Mucosa of rectum (tissue), 2 donors: ENCODE data around the gene H19.

ENCODE experiments used
- H3K27ac ChIP-seq, 2 donors: one replicate each; pipeline ENCODE4 v1.7.0; 2013; ENCODE audit warnings: inconsistent platforms in 2 of 2, low read depth in 2 of 2, low read length in 2 of 2
- H3K27me3 ChIP-seq, 2 donors: one replicate each; pipeline ENCODE4 v1.7.0; 2013; ENCODE audit warnings: low read length in 2 of 2; ENCODE audit not compliant: control insufficient read depth in 2 of 2, insufficient read depth in 2 of 2
- H3K36me3 ChIP-seq, 2 donors: one replicate each; pipeline ENCODE4 v1.7.0; 2013; ENCODE audit warnings: low read length in 2 of 2; ENCODE audit not compliant: control insufficient read depth in 2 of 2, insufficient read depth in 2 of 2
- H3K4me1 ChIP-seq, 2 donors: one replicate each; pipeline ENCODE4 v1.7.0; 2013; ENCODE audit warnings: low read length in 2 of 2, mild to moderate bottlenecking in 1 of 2; ENCODE audit not compliant: control insufficient read depth in 2 of 2, insufficient read depth in 2 of 2
- H3K4me3 ChIP-seq, 2 donors: one replicate each; pipeline ENCODE4 v1.7.0; 2013; ENCODE audit warnings: low read length in 2 of 2
- H3K9ac ChIP-seq, 2 donors: one replicate each; pipeline ENCODE4 v1.7.0; 2013; ENCODE audit warnings: low read length in 2 of 2, low read depth in 1 of 2, mild to moderate bottlenecking in 1 of 2
- H3K9me3 ChIP-seq, 2 donors: one replicate each; pipeline ENCODE4 v1.7.0; 2013; ENCODE audit warnings: low read length in 2 of 2; ENCODE audit not compliant: control insufficient read depth in 2 of 2
- donor health status: healthy.
- donor health status: Normal muscosa, but diverticular disease.

Gene H19

GRCh38 chr11:1988174-1988573 lies 9.5 kb downstream of the H19 start:
- Histone ChIP-seq H3K9me3 (no peaks in the 10 kb centered on the region), H3K9ac (no peak overlapping the region), H3K4me3 (no peak overlapping the region), H3K27ac (no peak overlapping the region), H3K36me3 (no peaks in the 10 kb centered on the region), H3K27me3 (no peaks in the 10 kb centered on the region), H3K4me1 (no peaks in the 10 kb centered on the region)

- Histone ChIP-seq H3K27ac (no peak overlapping the region), H3K9ac (no peak overlapping the region), H3K27me3 (no peaks in the 10 kb centered on the region), H3K9me3 (no peaks in the 10 kb centered on the region), H3K4me3 (no peak overlapping the region), H3K36me3 (no peaks in the 10 kb centered on the region), H3K4me1 (no peaks in the 10 kb centered on the region)
Measured at GRCh38 chr11:1987024-1987423, 10.6 kb downstream of the H19 start.

- Histone ChIP-seq H3K9me3 (no peaks in the 10 kb centered on the region), H3K4me3 (no peak overlapping the region), H3K27me3 (no peaks in the 10 kb centered on the region), H3K9ac (no peak overlapping the region), H3K36me3 (no peaks in the 10 kb centered on the region), H3K27ac (no peak overlapping the region), H3K4me1 (no peaks in the 10 kb centered on the region)
Measured at GRCh38 chr11:1983601-1983961, 14.1 kb downstream of the H19 start.

- Histone ChIP-seq H3K9me3 (no peaks in the 10 kb centered on the region), H3K4me3 (no peak overlapping the region), H3K9ac (no peak overlapping the region), H3K4me1 (no peaks in the 10 kb centered on the region), H3K27ac (no peak overlapping the region), H3K36me3 (no peaks in the 10 kb centered on the region), H3K27me3 (no peaks in the 10 kb centered on the region)
Measured at GRCh38 chr11:1982873-1983600, 14.6 kb downstream of the H19 start.

DNA sequence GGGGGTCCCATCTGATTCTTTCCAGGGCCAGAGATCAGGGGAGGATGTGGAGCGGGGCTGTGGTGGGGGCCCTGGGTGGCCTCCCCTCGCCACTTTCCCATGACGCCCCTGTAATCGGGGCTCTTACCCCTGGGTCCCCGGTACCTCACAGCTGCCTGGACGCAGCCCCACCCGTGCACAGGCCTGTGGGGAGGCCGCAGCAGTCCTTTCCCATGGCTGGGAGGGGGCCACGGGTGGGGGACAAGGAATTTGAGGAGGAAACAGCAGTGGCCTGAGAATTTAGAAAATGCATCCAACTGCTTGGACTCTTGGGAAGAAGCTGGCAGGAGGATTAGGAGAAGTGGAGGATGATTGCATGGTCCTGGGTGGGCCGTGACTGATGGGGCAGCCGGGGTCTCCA lies 18.0 kb downstream of the H19 start:
- Histone ChIP-seq H3K9ac (no peak overlapping the region), H3K27me3 (no peaks in the 10 kb centered on the region), H3K4me1 (no peaks in the 10 kb centered on the region), H3K36me3 (no peaks in the 10 kb centered on the region), H3K9me3 (no peaks in the 10 kb centered on the region), H3K27ac (no peak overlapping the region), H3K4me3 (no peak overlapping the region)

- H3K9ac ChIP-seq: no peak overlapping the region
- H3K4me1 ChIP-seq: no peaks in the 10 kb centered on the region
- H3K27ac ChIP-seq: no peak overlapping the region
- no peaks in the 10 kb centered on the region for H3K27me3 ChIP-seq
- H3K36me3 ChIP-seq: no peaks in the 10 kb centered on the region
- no peak overlapping the region for H3K4me3 ChIP-seq
- H3K9me3 ChIP-seq: no peaks in the 10 kb centered on the region
Measured at GRCh38 chr11:1978720-1979473, 18.7 kb downstream of the H19 start.

- Histone ChIP-seq H3K4me3 (no peak overlapping the region), H3K27ac (no peak overlapping the region), H3K9me3 (no peaks in the 10 kb centered on the region), H3K27me3 (no peaks in the 10 kb centered on the region), H3K4me1 (no peaks in the 10 kb centered on the region), H3K36me3 (no peaks in the 10 kb centered on the region), H3K9ac (no peak overlapping the region)
Measured at GRCh38 chr11:1975185-1975584, 22.5 kb downstream of the H19 start.

DNA sequence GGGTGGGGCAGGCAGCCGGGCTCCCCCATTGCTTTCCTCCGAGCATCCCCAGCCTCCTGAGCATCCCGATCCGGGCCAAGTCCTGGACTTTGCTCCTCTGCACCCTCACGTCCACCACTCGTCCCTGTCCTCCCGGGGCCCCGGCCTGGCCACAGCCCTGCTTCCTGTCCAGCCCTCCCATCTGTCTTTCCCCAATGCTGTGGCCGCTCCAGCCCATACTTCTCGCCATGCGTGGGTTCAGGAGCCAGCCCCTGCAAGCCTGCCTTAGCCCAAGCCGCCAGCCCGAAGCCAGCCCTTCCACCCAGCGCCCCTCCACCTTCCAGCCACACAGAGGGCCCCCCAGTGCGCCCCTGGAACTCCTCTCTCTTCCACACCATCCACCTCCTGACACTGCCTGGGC lies 26.7 kb downstream of the H19 start:
- Histone ChIP-seq H3K27ac (no peak overlapping the region), H3K9me3 (no peaks in the 10 kb centered on the region), H3K27me3 (no peaks in the 10 kb centered on the region), H3K9ac (no peak overlapping the region), H3K4me3 (no peak overlapping the region), H3K4me1 (no peaks in the 10 kb centered on the region), H3K36me3 (no peaks in the 10 kb centered on the region)

DNA sequence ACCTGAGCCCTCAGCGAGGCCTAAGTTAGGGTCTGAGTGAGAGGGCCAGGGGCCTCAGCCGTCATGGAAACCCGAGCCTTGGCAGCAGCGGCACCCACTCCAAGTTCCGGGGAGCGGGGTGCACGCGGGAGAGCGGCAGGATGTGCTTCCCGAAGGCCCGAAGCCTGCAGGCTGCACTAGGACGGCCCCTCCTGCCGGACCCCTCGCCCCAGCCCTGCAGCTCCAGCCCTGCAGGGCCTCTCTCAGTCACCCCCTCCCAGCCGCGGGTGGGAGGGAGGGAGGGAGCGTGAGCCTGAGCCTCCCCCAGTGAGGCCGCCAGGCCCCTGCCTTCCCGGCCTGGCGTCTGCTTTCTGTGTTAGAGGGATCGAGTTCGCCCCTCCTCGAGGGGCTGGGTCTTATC lies 27.9 kb downstream of the H19 start:
- H3K9ac ChIP-seq: no peak overlapping the region
- no peaks in the 10 kb centered on the region for H3K9me3 ChIP-seq
- no peak overlapping the region for H3K4me3 ChIP-seq
- no peak overlapping the region for H3K27ac ChIP-seq
- no peaks in the 10 kb centered on the region for H3K4me1 ChIP-seq
- no peaks in the 10 kb centered on the region for H3K27me3 ChIP-seq
- H3K36me3 ChIP-seq: no peaks in the 10 kb centered on the region

GRCh38 chr11:1969035-1969434 lies 28.6 kb downstream of the H19 start:
- Histone ChIP-seq H3K4me3 (no peak overlapping the region), H3K27me3 (no peaks in the 10 kb centered on the region), H3K4me1 (no peaks in the 10 kb centered on the region), H3K9ac (no peak overlapping the region), H3K27ac (no peak overlapping the region), H3K9me3 (no peaks in the 10 kb centered on the region), H3K36me3 (no peaks in the 10 kb centered on the region)
